ENCODE results near the gene SERPINB5.
A peak's percentile ranks its signal among the peaks of the same experiment; 100 is the strongest.

Gene SERPINB5

GRCh38 chr18:63518178-63519012, 41.6 kb downstream of the SERPINB5 start:
- peak in 6 of 10 donors; percentile 27 to 86 (median 56) for DNase-seq
- intact Hi-C loops (cut with DNase I) = loop anchor here (1.0 to 10.0 kb wide), 4 partner anchors 60 to 419 kb away; no protein-coding TSS in a partner anchor

- no peak for DNase-seq
- intact Hi-C loops (cut with DNase I) = no loop called here
Observed at GRCh38 chr18:63520053-63520685, 43.4 kb downstream of the SERPINB5 start.

- intact Hi-C loops (cut with DNase I) = no loop called here
- no peak for DNase-seq
Observed at GRCh38 chr18:63523660-63524059, 46.9 kb downstream of the SERPINB5 start.

- intact Hi-C loops (cut with DNase I) = no loop called here
- DNase-seq = no peak
Observed at GRCh38 chr18:63527251-63527650, 50.5 kb downstream of the SERPINB5 start.

- DNase-seq = no peak
- intact Hi-C loops (cut with DNase I) = no loop called here
Observed at GRCh38 chr18:63528863-63529492, 52.2 kb downstream of the SERPINB5 start.

GRCh38 chr18:63532471-63532870, 55.7 kb downstream of the SERPINB5 start:
- no peak for DNase-seq
- intact Hi-C loops (cut with DNase I) = no loop called here

GRCh38 chr18:63534615-63535014, 57.9 kb downstream of the SERPINB5 start:
- no peak for DNase-seq
- intact Hi-C loops (cut with DNase I) = no loop called here

- DNase-seq = no peak
- intact Hi-C loops (cut with DNase I) = no loop called here
Observed at GRCh38 chr18:63539904-63540510, 63.2 kb downstream of the SERPINB5 start.

GRCh38 chr18:63542069-63542468, 65.3 kb downstream of the SERPINB5 start, which contains the start of gene SERPINB12:
TSS of gene SERPINB12 (plus strand) at chr18:63542369. CDS start at chr18:63556160, 13,791 bp downstream.
- DNase-seq = no peak
- intact Hi-C loops (cut with DNase I) = no loop called here

GRCh38 chr18:63544017-63544416, 67.3 kb downstream of the SERPINB5 start:
- intact Hi-C loops (cut with DNase I) = no loop called here
- no peak for DNase-seq

- intact Hi-C loops (cut with DNase I) = no loop called here
- no peak for DNase-seq
Observed at GRCh38 chr18:63545000-63545399, 68.2 kb downstream of the SERPINB5 start.

GRCh38 chr18:63550068-63550467, 73.3 kb downstream of the SERPINB5 start:
- no peak for DNase-seq
- intact Hi-C loops (cut with DNase I) = no loop called here

GRCh38 chr18:63551769-63552168, 75.0 kb downstream of the SERPINB5 start:
- intact Hi-C loops (cut with DNase I) = no loop called here
- no peak for DNase-seq

GRCh38 chr18:63552581-63552980, 75.8 kb downstream of the SERPINB5 start:
- intact Hi-C loops (cut with DNase I) = no loop called here
- DNase-seq = no peak

GRCh38 chr18:63553081-63553480, 76.3 kb downstream of the SERPINB5 start:
- DNase-seq = no peak
- intact Hi-C loops (cut with DNase I) = no loop called here
